Heart right ventricle (tissue), 16 donors: Measurements from ENCODE around the gene ACOX3. TPM values are rescaled to one million over a fixed set of nuclear protein-coding genes. Genes with fewer than 3 reads are reported as not detected.

Source experiments
- ATAC-seq, 8 donors: fragments of 200-7000 bp; cut with Tn5 transposase; one replicate each; pipeline ENCODE4 v1.9.1; 2020; ENCODE audit warnings: mild to moderate bottlenecking in 8 of 8, moderate library complexity in 8 of 8, moderate number of reproducible peaks in 1 of 8
- DNase-seq, 2 donors: peaks; one replicate each; pipeline ENCODE4 v3.0.0-alpha.2; 2020
- H3K27ac ChIP-seq, 10 donors: fragments of 200-600 bp; sonication (generic) in 2 of 10; one replicate each; pipeline versions ENCODE4 v1.5.0 to v1.8.0; 2020 to 2022; ENCODE audit warnings: mild to moderate bottlenecking in 3 of 10
- H3K27me3 ChIP-seq, 7 donors: fragments of 200-600 bp; one replicate each; pipeline ENCODE4 v1.8.0; 2021 to 2022; ENCODE audit warnings: mild to moderate bottlenecking in 2 of 7
- H3K36me3 ChIP-seq, 9 donors: fragments of 200-600 bp; sonication (generic) in 1 of 9; one replicate each; pipeline versions ENCODE4 v1.5.0 to v1.8.0; 2020 to 2022; ENCODE audit warnings: mild to moderate bottlenecking in 2 of 9
- H3K4me1 ChIP-seq, 9 donors: fragments of 200-600 bp; sonication (generic) in 1 of 9; one replicate each; pipeline versions ENCODE4 v1.5.0 to v1.8.0; 2020 to 2022; ENCODE audit warnings: mild to moderate bottlenecking in 4 of 9
- H3K4me3 ChIP-seq, 10 donors: fragments of 200-600 bp; sonication (generic) in 2 of 10; one replicate each; pipeline versions ENCODE4 v1.5.0 to v1.8.0; 2020 to 2022; ENCODE audit warnings: mild to moderate bottlenecking in 7 of 10, moderate library complexity in 2 of 10
- H3K9me3 ChIP-seq, 11 donors: fragments of 200-600 bp in 10 of 11; sonication (generic) in 2 of 11; one replicate each; pipeline versions ENCODE4 v1.5.0 to v1.8.0; 2013 to 2022; ENCODE audit warnings: mild to moderate bottlenecking in 2 of 11, control low read depth in 1 of 11, moderate library complexity in 1 of 11
- WGBS, 2 donors: extraction: QIAGEN DNeasy Blood & Tissue Kit; methylation state at CpG; one replicate each; pipeline ENCODE4 v1.1.7; 2013; ENCODE audit warnings: inconsistent platforms in 1 of 2; 5-methylcytosine and 5-hydroxymethylcytosine counted together
- intact Hi-C, 10 donors: fragments of 100-400 bp; cut with DNase I; formaldehyde crosslinking; loops; one replicate each; pipeline versions ENCODE4 v1.11.1 to v1.14.2; 2022
- polyA plus RNA-seq, 2 donors: library from polyadenylated mRNA; stranded (reverse); fragments of 200-250 nt; gene quantifications; one replicate each; pipeline ENCODE4 v1.2.3, GENCODE V29; 2013
- total RNA-seq, 10 donors: library from RNA; stranded (reverse); fragmentation: NEBNext Ultra II Directional in 3 of 10; extraction: Animal tissue kit (Norgen Biotek cat#: 25700) in 3 of 10; gene quantifications; one replicate each; pipeline versions ENCODE4 v1.2.1 to v1.2.4, GENCODE V29; 2021 to 2023
- TF ChIP-seq, protein P1 (sequence below), 9 donors: fragments of 200-600 bp; sonication (generic) in 2 of 9; IDR thresholded peaks; one replicate each; pipeline versions ENCODE4 v1.5.0 to v1.8.0; 2021 to 2022; ENCODE audit warnings: antibody characterized with exemption in 9 of 9, mild to moderate bottlenecking in 5 of 9, moderate library complexity in 1 of 9
- donor health status: Arrhythmogenic right ventricular cardiomyopathy.
- donor health status: ischemic (EF 13 %, LVEDD 7.1; RV severe dilation, severe dysfunction).
- donor health status: healthy with polysubstance abuse.
- donor health status: DM: no; HTN: yes; CAD: no.
- donor health status: DM: no; HTN: no; CAD: no.
- donor health status: ischemic (EF 25% LVEDD 6.9; RV normal size, moderate dysfunction).
- donor health status: ischemic (EF 25% LVEDD 5.7; RV mildly dilated, moderate dysfunction).
- donor health status: healthy.
- donor health status: DM: yes; HTN: yes; CAD: no.
- donor health status: Ischemic cardiomyopathy.
- donor health status: ischemic (EF 35%, LVEDD 5.7; RV mildly dilated, moderate dysfunction).
- donor health status: nonischemic (EF 11% LVEDD 7.7; RV severe dilation, severe dysfunction).
- donor health status: DM: yes; HTN: yes; CAD: no.
- donor health status: PGD.
- donor health status: ischemic (EF 29% LVEDD 5.4; RV normal size, mild dysfunction).
- donor health status: nonischemic (EF 23%, LVEDD 6.1; RV moderate dilation, normal function).

Gene ACOX3
- total and polyA plus RNA-seq, 12 donors = 17.9 to 28.9 (median 25.4) TPM

DNA sequence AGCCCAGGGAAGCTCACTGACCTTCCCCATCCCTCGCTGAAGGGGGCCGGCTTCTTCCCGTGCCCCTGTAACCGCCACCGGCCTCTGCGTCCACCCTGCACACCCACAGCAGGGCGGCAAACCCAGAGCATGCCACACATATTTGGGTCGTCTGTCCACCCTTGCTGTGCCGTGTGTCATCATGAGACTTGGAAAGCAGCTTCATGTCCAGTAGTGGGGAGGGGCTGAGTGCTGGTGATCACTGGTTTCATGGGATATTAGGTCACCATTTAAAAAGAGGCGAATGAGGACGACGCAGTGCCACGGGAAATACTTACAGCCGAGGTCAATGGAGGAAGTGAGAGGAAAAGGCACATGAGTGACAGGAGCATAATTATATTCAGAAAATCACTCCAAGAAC, 96.1 kb downstream of the ACOX3 start:
- H3K36me3 ChIP-seq = no peaks in the 10 kb centered on the region
- TF ChIP-seq, protein P1, sequence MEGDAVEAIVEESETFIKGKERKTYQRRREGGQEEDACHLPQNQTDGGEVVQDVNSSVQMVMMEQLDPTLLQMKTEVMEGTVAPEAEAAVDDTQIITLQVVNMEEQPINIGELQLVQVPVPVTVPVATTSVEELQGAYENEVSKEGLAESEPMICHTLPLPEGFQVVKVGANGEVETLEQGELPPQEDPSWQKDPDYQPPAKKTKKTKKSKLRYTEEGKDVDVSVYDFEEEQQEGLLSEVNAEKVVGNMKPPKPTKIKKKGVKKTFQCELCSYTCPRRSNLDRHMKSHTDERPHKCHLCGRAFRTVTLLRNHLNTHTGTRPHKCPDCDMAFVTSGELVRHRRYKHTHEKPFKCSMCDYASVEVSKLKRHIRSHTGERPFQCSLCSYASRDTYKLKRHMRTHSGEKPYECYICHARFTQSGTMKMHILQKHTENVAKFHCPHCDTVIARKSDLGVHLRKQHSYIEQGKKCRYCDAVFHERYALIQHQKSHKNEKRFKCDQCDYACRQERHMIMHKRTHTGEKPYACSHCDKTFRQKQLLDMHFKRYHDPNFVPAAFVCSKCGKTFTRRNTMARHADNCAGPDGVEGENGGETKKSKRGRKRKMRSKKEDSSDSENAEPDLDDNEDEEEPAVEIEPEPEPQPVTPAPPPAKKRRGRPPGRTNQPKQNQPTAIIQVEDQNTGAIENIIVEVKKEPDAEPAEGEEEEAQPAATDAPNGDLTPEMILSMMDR (IDR thresholded peaks at IDR 0.05) = no peak
- H3K27me3 ChIP-seq = no peaks in the 10 kb centered on the region
- H3K9me3 ChIP-seq = no peaks in the 10 kb centered on the region
- 76 to 78% methylated on average over 14 of the region's 14 CpGs for WGBS, 2 donors
- no peak overlapping the region for H3K4me3 ChIP-seq
- no peak overlapping the region for H3K27ac ChIP-seq
- H3K4me1 ChIP-seq = peaks cover 16 to 50% (median 32%) of the 10 kb centered on the region in 9 donors
- no peak for DNase-seq
- ATAC-seq = no peak
- intact Hi-C loops = loop anchor here in 1 of 10 donors (5.0 kb wide), 1 partner anchor 48 kb away; no protein-coding TSS in a partner anchor

DNA sequence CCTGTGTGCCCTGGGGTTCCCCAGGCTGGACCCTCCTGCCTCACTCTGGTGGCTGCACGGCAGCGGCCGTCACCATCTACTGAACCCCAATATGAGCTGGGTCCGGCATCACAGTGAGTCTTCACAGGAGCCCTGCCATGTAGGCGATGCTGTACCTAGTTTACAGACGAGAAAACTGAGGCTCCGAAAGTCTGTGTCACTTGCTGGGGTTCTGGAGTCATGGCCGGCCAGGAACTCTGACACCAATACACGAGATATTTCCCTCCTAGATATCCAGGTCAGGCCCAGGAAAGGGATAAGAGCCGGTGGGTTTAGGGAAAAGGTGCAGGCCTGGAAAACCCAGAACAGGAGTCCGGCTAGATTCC, 96.6 kb downstream of the ACOX3 start:
- no peaks in the 10 kb centered on the region for H3K36me3 ChIP-seq
- 95 to 97% methylated on average over 11 of the region's 11 CpGs for WGBS, 2 donors
- intact Hi-C loops = loop anchor here in 1 of 10 donors (5.0 kb wide), 1 partner anchor 48 kb away; no protein-coding TSS in a partner anchor

DNA sequence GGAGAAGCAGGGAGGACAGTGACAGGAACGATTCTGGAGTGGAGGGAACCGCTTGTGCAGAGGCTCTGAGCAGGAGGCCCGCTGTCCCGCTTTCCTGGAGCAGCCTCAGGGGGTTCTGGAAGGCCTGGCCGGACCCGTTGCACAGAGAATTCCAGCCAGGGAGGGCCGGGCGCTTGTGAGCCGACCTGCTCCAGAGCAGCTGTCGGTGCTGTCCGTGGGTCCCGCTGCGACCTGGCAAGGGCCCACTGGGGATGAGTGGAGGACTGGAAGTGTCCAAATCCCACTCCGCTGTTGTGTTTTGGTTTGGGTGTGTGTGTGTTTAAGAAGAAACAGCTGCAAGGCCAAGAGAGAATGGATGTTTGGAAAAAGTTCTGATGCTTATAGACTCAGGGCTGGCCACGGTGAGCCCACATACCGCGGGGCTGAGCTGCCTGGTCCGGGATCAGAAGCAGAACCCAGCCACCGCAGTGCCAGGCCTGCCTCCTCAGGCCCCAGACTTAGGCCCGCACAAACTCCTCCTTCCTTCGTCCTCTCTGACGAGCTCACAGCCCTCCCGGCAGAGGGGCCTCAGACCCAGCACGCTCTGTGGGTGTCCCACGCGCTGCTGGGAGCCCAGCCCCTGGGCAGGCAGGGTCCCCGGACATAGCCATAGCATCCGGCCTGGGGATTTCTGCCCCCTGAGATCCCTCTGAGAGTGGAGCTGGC, 97.1 kb downstream of the ACOX3 start:
- Histone ChIP-seq H3K4me3 (no peak overlapping the region), H3K27me3 (no peaks in the 10 kb centered on the region), H3K4me1 (peaks cover 16 to 50% (median 37%) of the 10 kb centered on the region in 9 donors), H3K9me3 (no peaks in the 10 kb centered on the region), H3K36me3 (no peaks in the 10 kb centered on the region), H3K27ac (peak overlapping the region in 3 of 10 donors; percentile 30 to 91 (median 82))
- ATAC-seq (no peak), DNase-seq (peak in 1 of 2 donors; percentile 61)
- TF ChIP-seq, protein P1 (IDR thresholded peaks at IDR 0.05) = no peak
- intact Hi-C loops = loop anchor here in 1 of 10 donors (5.0 kb wide), 1 partner anchor 49 kb away; no protein-coding TSS in a partner anchor
- 86 to 87% methylated on average over 28 of the region's 28 CpGs for WGBS, 2 donors

More for the DNA sequence above, 96.6 kb downstream of the ACOX3 start:
- Histone ChIP-seq H3K27me3 (no peaks in the 10 kb centered on the region), H3K4me1 (peaks cover 16 to 50% (median 32%) of the 10 kb centered on the region in 9 donors), H3K27ac (no peak overlapping the region), H3K9me3 (no peaks in the 10 kb centered on the region), H3K4me3 (no peak overlapping the region)
- ATAC-seq (no peak), DNase-seq (no peak)
- TF ChIP-seq, protein P1 (IDR thresholded peaks at IDR 0.05) = no peak

DNA sequence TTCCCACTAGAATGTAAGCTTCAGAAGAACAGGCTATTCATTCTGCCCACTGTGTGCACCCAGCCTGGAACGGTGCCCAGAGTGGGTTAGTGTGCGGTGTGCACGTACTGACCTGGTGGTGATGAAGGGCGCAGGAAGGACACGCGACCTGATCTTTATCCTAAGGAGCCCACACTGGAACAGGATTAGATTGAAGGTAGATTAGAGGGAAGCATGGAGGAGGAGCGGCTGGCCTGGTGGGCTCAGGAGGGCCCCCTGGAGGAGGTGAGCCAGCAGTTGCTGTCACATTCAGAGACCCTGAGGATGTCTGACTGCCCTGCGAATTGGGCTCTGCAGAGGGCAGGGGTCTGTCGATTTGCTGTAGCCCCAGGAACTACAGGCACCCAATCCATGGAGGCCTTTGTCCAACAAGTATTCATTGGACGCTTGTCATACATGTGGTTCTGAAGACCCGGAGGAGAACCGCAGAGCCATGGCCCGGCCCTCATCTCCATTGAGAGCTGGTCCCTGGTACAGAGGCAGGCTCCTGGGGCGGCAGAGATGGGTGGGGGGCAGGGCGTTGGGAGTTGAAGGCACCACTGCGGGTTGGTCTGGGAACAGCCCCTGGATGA, 97.8 kb downstream of the ACOX3 start:
- Histone ChIP-seq H3K4me3 (no peak overlapping the region), H3K27ac (peak overlapping the region in 5 of 10 donors; percentile 31 to 91 (median 83)), H3K27me3 (no peaks in the 10 kb centered on the region), H3K9me3 (no peaks in the 10 kb centered on the region), H3K4me1 (peaks cover 16 to 50% (median 38%) of the 10 kb centered on the region in 9 donors), H3K36me3 (no peaks in the 10 kb centered on the region)
- intact Hi-C loops = loop anchor here in 1 of 10 donors (5.0 kb wide), 1 partner anchor 50 kb away; no protein-coding TSS in a partner anchor
- WGBS, 2 donors = 83 to 90% methylated on average over 16 of the region's 16 CpGs
- TF ChIP-seq, protein P1 (IDR thresholded peaks at IDR 0.05) = no peak
- no peak for ATAC-seq
- DNase-seq = no peak
